GM10248 (cell line): ENCODE measurements around the gene CAV1.
A peak's percentile ranks its signal among the peaks of the same experiment; 100 is the strongest.

Experiments used
- CTCF ChIA-PET: fragments of 300-600 bp; sonication (Branson Sonifier 250); formaldehyde crosslinking; extraction: SDS; loops from one replicate; lab custom pipeline; 2021; ENCODE audit warnings: antibody characterized with exemption; lab: Yijun Ruan, JAX
- POLR2A ChIA-PET: fragments of 350-650 bp; sonication (Branson Sonifier 250); formaldehyde crosslinking; extraction: SDS; loops from one replicate; lab custom pipeline; 2020; ENCODE audit warnings: antibody characterized with exemption; lab: Yijun Ruan, JAX
- DNase-seq: peaks from one replicate; pipeline ENCODE4 v3.0.0; 2012; ENCODE audit errors: extremely low spot score
- TF ChIP-seq, protein P1 (sequence below): IDR thresholded peaks from 2 replicates; pipeline ENCODE4 v1.5.1; 2012; ENCODE audit warnings: mild to moderate bottlenecking, low read depth; ENCODE audit errors: extremely low read depth, missing control alignments, control extremely low read depth

Gene CAV1

DNA sequence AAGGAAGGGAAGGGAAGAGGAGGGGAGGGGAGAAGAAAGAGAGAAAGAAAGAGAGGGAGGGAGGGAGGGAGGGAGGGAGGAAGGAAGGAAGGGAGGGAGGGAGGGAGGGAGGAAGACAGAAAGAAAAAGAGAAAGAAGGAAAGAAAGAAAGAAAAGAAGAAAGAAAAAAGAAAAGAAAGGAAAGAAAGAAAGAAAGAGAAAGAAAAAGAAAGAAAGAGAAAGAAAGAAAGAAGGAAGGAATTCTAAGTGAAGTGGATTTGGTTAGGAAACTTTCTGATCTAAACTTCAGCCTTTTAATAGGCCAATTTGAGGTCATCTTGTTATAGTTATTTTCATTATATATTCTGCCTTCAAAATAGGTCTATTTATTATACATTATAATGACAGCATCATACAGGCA lies 21.0 kb upstream of the CAV1 start:
- TF ChIP-seq, protein P1, sequence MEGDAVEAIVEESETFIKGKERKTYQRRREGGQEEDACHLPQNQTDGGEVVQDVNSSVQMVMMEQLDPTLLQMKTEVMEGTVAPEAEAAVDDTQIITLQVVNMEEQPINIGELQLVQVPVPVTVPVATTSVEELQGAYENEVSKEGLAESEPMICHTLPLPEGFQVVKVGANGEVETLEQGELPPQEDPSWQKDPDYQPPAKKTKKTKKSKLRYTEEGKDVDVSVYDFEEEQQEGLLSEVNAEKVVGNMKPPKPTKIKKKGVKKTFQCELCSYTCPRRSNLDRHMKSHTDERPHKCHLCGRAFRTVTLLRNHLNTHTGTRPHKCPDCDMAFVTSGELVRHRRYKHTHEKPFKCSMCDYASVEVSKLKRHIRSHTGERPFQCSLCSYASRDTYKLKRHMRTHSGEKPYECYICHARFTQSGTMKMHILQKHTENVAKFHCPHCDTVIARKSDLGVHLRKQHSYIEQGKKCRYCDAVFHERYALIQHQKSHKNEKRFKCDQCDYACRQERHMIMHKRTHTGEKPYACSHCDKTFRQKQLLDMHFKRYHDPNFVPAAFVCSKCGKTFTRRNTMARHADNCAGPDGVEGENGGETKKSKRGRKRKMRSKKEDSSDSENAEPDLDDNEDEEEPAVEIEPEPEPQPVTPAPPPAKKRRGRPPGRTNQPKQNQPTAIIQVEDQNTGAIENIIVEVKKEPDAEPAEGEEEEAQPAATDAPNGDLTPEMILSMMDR: no peak
- DNase-seq: no peak
- ChIA-PET POLR2A (no interaction called here), CTCF (interaction anchor here (1.0 to 1.6 kb wide), 2 partner anchors 9 to 22 kb away, joined by 6 to 7 read pairs; no protein-coding TSS in a partner anchor)

DNA sequence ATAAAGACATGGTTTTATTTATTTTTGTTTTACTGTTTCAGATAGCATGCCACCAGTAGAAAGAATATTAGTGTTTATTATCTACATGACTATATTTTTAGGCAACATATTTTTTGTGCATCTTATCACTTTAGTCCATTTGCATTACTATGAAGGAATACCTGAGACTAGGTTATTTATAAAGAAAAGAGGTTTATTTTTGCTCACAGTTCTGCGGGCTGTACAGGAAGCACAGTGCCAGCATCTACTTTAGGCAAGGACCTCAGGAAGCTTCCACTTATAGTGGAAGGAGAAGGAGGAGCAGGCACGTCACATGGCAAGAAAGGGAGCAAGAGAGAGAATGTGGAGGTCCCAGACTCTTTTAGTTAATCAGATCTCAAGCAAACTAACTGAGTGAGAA lies 19.6 kb upstream of the CAV1 start:
- TF ChIP-seq, protein P1: no peak
- no peak for DNase-seq
- CTCF ChIA-PET: interaction anchor here (1.6 kb wide), 1 partner anchor 21 kb away, joined by 7 read pairs; no protein-coding TSS in a partner anchor
- POLR2A ChIA-PET: no interaction called here

GRCh38 chr7:116505823-116506222 lies 19.0 kb upstream of the CAV1 start:
- POLR2A ChIA-PET: no interaction called here

DNA sequence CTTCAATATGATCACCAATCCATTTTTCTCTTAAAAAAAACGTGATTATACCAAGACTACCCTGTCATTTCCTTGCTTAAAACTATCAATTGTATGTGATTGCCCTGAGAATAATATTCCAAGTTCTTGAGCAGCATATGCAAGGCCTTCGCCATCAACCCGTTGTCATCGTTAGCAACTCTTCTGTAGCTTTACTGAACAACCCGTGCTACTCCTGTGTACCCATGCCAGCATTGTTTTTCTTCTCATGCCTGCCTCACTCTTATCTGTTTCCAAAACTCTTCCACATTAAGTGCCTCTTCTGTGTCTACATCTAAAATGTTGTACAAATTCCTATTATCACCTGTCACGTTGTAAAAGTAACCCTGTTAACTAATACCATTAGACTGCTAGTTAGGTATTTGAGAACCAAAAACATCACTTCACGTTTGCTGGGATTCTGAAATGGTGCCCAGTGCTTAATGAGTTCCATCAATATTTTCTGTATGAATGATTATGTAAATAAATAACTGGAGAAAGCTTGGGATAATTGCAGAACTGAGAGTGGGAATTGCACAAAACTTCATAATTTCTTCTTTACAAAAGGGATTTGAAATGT lies 14.8 kb upstream of the CAV1 start:
- POLR2A ChIA-PET: no interaction called here
- no peak for DNase-seq
- CTCF ChIA-PET: interaction anchor here (3.3 kb wide), 1 partner anchor 17 kb away, joined by 27 read pairs; no protein-coding TSS in a partner anchor
- TF ChIP-seq, protein P1: no peak

More at GRCh38 chr7:116505823-116506222, 19.0 kb upstream of the CAV1 start:
- DNase-seq: no peak
- TF ChIP-seq, protein P1: no peak
- CTCF ChIA-PET: no interaction called here

DNA sequence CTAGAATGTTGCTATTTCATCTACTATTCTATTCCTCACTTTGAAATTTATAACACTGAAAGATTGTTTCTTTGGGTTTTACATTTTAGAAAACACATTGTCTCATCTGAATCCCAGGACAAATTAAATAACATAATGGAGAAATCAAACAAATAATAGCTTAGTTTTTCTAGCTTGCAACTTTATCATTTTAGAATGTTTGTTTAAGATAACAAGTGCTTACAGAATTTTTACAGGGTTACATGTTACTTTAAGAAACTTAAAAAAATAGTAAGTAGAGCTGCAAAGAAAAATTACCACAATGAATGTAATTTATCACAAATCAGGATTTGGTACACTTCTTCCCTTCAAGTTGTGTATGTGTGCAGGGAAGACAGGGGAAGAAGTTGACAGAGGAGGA lies 14.0 kb upstream of the CAV1 start:
- DNase-seq: no peak
- ChIA-PET POLR2A (no interaction called here), CTCF (interaction anchor here (0.9 to 3.3 kb wide), 4 partner anchors 11 to 252 kb away, joined by 3 to 27 read pairs (median 4); no protein-coding TSS in a partner anchor)
- TF ChIP-seq, protein P1: no peak

DNA sequence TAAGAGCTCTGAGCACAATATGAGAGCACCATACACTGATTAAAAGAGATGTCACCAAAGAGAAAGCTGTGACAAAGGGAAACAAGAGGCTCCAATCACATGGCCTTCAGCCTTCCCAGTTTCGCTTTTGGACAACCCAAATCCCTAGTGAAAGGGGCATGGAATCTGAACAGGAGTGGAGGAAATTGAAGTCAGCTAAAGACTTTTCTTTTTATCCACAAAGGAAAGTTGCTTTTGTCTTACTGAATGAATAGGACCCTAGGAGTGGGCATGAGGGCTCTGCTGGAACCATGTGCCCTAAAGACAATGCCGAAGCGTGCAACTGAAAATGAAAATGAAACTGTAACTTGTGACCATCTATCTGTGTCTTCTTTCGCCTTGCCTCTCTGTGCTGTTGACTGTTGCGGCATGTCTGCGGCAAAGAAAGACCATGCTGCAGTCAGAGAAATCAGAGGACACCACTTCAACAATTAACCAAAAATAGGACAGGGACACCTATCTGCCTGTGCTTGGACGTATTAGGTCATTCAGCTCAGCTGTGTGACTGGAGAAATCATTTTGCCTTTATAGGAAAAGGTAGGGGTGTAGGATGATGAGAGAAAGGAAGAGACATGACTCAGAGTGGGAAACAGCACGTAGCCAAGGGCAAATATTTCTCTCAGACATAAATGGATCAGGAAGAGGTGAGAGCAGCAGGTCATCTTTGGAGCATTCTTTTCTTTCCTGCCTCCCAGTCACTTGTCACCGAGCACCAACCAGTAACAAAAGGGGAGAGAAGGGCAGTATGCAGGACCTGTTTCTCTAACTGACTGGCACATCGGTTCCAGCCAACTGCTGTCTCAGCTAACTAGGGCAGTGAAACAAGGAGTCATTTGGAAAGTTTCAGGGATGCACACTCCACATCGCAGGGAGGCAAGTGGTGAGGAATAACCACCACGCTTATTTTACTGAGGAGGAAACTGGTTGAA lies 13.0 kb upstream of the CAV1 start:
- DNase-seq: peak; percentile 53
- TF ChIP-seq, protein P1: no peak
- ChIA-PET POLR2A (no interaction called here), CTCF (interaction anchor here (0.9 to 3.3 kb wide), 4 partner anchors 10 to 253 kb away, joined by 3 to 27 read pairs (median 4); no protein-coding TSS in a partner anchor)
